ENCODE measurements around the gene THUMPD1. TPM values are rescaled to one million over a fixed set of nuclear protein-coding genes. Genes with fewer than 3 reads are reported as not detected.

THUMPD1 gene
- total and polyA plus RNA-seq, 2 of the 4 experiments (the other 2 are of a cell fraction), result 34.5 to 109 TPM

DNA sequence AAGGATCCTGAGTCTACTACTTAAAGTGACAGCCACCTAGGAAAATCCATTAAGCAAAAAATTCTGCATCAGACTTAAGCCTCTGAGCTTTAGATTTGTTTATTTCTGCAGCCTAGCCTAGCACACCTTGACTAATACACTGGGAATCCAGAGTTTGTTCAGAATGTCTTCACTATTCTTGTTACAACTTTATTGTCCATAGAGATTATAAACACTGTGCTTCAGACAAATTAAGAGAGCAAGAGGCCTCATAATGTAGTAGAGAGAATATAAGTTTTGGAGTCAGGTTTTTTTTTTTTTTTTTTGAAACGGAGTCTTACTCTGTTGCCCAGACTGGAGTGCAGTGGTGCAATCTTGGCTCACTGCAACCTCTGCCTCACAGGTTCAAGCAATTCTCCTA is 8.9 kb upstream of the THUMPD1 start:
- ChIA-PET CTCF (no interaction called here), POLR2A (ENCODE audit: unreplicated experiment) (interaction anchor here (0.5 kb wide), 1 partner anchor 11 kb away, joined by 3 read pairs; no protein-coding TSS in a partner anchor)
- H2BK120ac ChIP-seq (ENCODE audit: low read depth, low read length), result no peak overlapping the region
- TF ChIP-seq POLR2A (IDR thresholded peaks at IDR 0.05; ENCODE audit: low read depth, low read length) (no peak), RFX5 (IDR thresholded peaks at IDR 0.05; ENCODE audit: low read depth, low read length) (no peak)
- H4K5ac ChIP-seq (ENCODE audit: low read depth, low read length), result no peak overlapping the region
- no peaks in the 10 kb centered on the region for H3K27me3 ChIP-seq (ENCODE audit: control insufficient read depth, insufficient read depth, low read length)
- H2AK5ac ChIP-seq (ENCODE audit: low read depth, low read length), result no peak overlapping the region
- no peak overlapping the region for H2BK5ac ChIP-seq (ENCODE audit: low read depth, low read length, poor library complexity, severe bottlenecking)
- no peak overlapping the region for H2BK20ac ChIP-seq (ENCODE audit: low read depth, low read length)
- in situ Hi-C loops (cut with MboI; ENCODE audit: low sequenced_read_pairs) (no loop called here), dilution Hi-C loops (cut with HindIII; ENCODE audit: low sequenced_read_pairs, unreplicated experiment) (no loop called here), intact Hi-C loops (cut with micrococcal nuclease) (no loop called here)
- no peaks in the 10 kb centered on the region for H3K79me1 ChIP-seq (ENCODE audit: low read depth in 1 of 2, low read length in 2 of 2)
- H3K27ac ChIP-seq (ENCODE audit: insufficient read depth, low read length), result no peak overlapping the region
- no peak overlapping the region for H2BK15ac ChIP-seq (ENCODE audit: low read depth, low read length)
- no peaks in the 10 kb centered on the region for H3K36me3 ChIP-seq (ENCODE audit: control insufficient read depth, insufficient read depth, low read length)
- ATAC-seq (ENCODE audit: low read depth) (no peak), DNase-seq (peak; percentile 1)
- H3K4me1 ChIP-seq (ENCODE audit: control insufficient read depth, insufficient read depth, low read length), result no peaks in the 10 kb centered on the region
- no peak overlapping the region for H3K14ac ChIP-seq (replicated peaks; ENCODE audit: low read depth, low read length)
- no peak overlapping the region for H4K91ac ChIP-seq (ENCODE audit: insufficient read depth, low read depth, low read length)
- no CpG with 5 or more reads among the region's 1 CpG for WGBS, 2 experiments (ENCODE audit: extremely low coverage in 2 of 2, insufficient read length in 1 of 2)
- no peak overlapping the region for H3K23ac ChIP-seq (ENCODE audit: low read depth, low read length)
- no peak overlapping the region for H2AK9ac ChIP-seq (replicated peaks; ENCODE audit: low read depth, low read length, poor library complexity)
- no peaks in the 10 kb centered on the region for H4K20me1 ChIP-seq (ENCODE audit: insufficient read depth, low read length)
- no peak overlapping the region for H3K18ac ChIP-seq (ENCODE audit: low read depth, low read length)
- no peak overlapping the region for H3K56ac ChIP-seq (ENCODE audit: extremely low read depth, insufficient read depth, low read length)
- no peak overlapping the region for H3K4ac ChIP-seq (ENCODE audit: low read depth, low read length)
- H4K8ac ChIP-seq (ENCODE audit: low read depth in 2 of 2, low read length in 2 of 2), result no peak overlapping the region
- no peak overlapping the region for H3K4me3 ChIP-seq (ENCODE audit: insufficient read depth, low read depth, low read length)
- no peaks in the 10 kb centered on the region for H3K9me1 ChIP-seq (ENCODE audit: insufficient read depth, low read length)
- no peak overlapping the region for H3K4me2 ChIP-seq (ENCODE audit: low read depth, low read length)
- H3K9me3 ChIP-seq (ENCODE audit: control insufficient read depth, insufficient read depth, low read length), result no peaks in the 10 kb centered on the region
- BruUV-seq (replicated peaks), result no TSS peak
- H2AFZ ChIP-seq (replicated peaks; ENCODE audit: low read length, poor library complexity), result no peak overlapping the region
- H3K9ac ChIP-seq (ENCODE audit: low read depth, low read length), result no peak overlapping the region
